Transverse colon (tissue), 4 donors: ENCODE data around the gene PCYT1A. TPM values are rescaled to one million over a fixed set of nuclear protein-coding genes. Genes with fewer than 3 reads are reported as not detected.
"Not testable (repeated sequence)": the region's sequence is repeated elsewhere in the genome, so short reads cannot be mapped to it uniquely, and the experiment has no call there.

Experiments used
- DNase-seq: peaks from one replicate; pipeline ENCODE4 v3.0.0-alpha.2; 2019
- H3K27ac ChIP-seq, 4 donors: fragments of 200-600 bp; sonication (generic); 2 replicates each; pipeline ENCODE4 v1.5.1; 2016 to 2018; ENCODE audit warnings: inconsistent platforms in 4 of 4
- H3K27me3 ChIP-seq: fragments of 200-600 bp; sonication (generic); 2 replicates; pipeline ENCODE4 v1.5.1; 2017; ENCODE audit warnings: inconsistent platforms
- H3K36me3 ChIP-seq, 4 donors: fragments of 200-600 bp; sonication (generic); 2 replicates each; pipeline ENCODE4 v1.5.1; 2017 to 2019; ENCODE audit warnings: inconsistent platforms in 4 of 4
- H3K4me1 ChIP-seq, 4 donors: fragments of 200-600 bp; sonication (generic); 2 replicates each; pipeline ENCODE4 v1.5.1; 2017 to 2020; ENCODE audit warnings: inconsistent platforms in 4 of 4
- H3K4me3 ChIP-seq, 4 donors: fragments of 200-600 bp; sonication (generic); 1 replicate in 1 of 4; 2 replicates in 3 of 4; pipeline versions ENCODE4 v1.5.1 to v1.6.1; 2017 to 2019; ENCODE audit warnings: inconsistent platforms in 4 of 4
- H3K9me3 ChIP-seq, 2 donors: fragments of 200-600 bp; sonication (generic); 2 replicates each; pipeline ENCODE4 v1.5.1; 2017 to 2019; ENCODE audit warnings: inconsistent platforms in 2 of 2
- CTCF ChIP-seq, 5 experiments: fragments of 200-600 bp in 3 of 5; fragments of 450-650 bp in 2 of 5; sonication (generic) in 3 of 5; IDR thresholded peaks; 1 replicate in 2 of 5; 2 replicates in 3 of 5; pipeline ENCODE4 v1.5.1; 2016 to 2017; ENCODE audit warnings: antibody characterized with exemption in 5 of 5, inconsistent platforms in 3 of 5, mild to moderate bottlenecking in 2 of 5, moderate library complexity in 1 of 5
- EP300 ChIP-seq: sonication (generic); formaldehyde crosslinking; IDR thresholded peaks from one replicate; pipeline ENCODE4 v1.6.1; 2017; ENCODE audit warnings: antibody characterized with exemption, low read depth
- POLR2A ChIP-seq: fragments of 450-650 bp; IDR thresholded peaks from one replicate; pipeline ENCODE4 v1.6.1; 2016; ENCODE audit warnings: antibody characterized with exemption, mild to moderate bottlenecking, moderate library complexity
- POLR2AphosphoS5 ChIP-seq, 3 donors: sonication (generic); formaldehyde crosslinking; IDR thresholded peaks; one replicate each; pipeline ENCODE4 v1.6.1; 2016; ENCODE audit warnings: antibody characterized with exemption in 3 of 3
- WGBS, 2 donors: methylation state at CpG; one replicate each; pipeline ENCODE4 v1.1.5; 2018; ENCODE audit warnings: low coverage in 1 of 2; 5-methylcytosine and 5-hydroxymethylcytosine counted together
- in situ Hi-C, 4 donors: fragments of 200-750 bp; cut with MboI; loops; one replicate each; pipeline versions ENCODE4 v1.15.0 to v1.15.1; 2017; ENCODE audit warnings: low sequenced_read_pairs in 3 of 4, low pct_ligation_motif_present in 1 of 4, low pct_unique_long_range_greater_than_20kb in 1 of 4
- intact Hi-C: fragments of 100-400 bp; cut with DNase I; formaldehyde crosslinking; loops from one replicate; pipeline ENCODE4 v1.15.1; 2023; ENCODE audit warnings: low total_unique reads
- total RNA-seq, 4 donors: library from RNA; depleted of rRNA; stranded (reverse); fragments of >200 nt; gene quantifications; one replicate each; pipeline ENCODE4 v1.1.0, GENCODE V29; 2016

The PCYT1A gene
- total RNA-seq, 4 donors from 2014 or later = 50.1 to 104 (median 76.2) TPM

DNA sequence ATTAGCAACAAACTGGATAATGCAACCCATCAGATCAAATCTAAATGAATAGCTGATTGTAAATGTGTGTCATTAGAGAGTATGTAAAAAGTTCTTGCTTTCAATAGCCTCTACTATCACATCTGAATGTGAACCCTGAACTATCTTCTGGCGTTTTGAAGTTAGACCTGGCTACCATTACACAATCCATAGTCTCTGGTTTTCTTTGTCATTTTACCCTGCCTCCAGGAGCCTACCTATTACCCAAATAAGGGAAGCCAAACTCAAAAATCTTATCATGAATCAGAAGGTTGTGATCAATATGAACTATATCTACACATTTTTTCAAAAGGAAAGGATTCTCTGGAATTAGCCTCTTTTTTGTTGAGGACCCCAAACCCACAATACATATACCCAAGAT, 31.8 kb downstream of the PCYT1A start:
- Histone ChIP-seq H3K36me3 (peaks cover 0 to 17% (median 0%) of the 10 kb centered on the region in 4 donors), H3K4me3 (no peak overlapping the region), H3K27me3 (no peaks in the 10 kb centered on the region), H3K27ac (no peak overlapping the region), H3K4me1 (peaks cover 0 to 10% (median 3%) of the 10 kb centered on the region in 4 donors), H3K9me3 (no peaks in the 10 kb centered on the region)
- WGBS, 2 donors = 45 to 65% methylated on average over 1 of the region's 1 CpG
- DNase-seq = no peak
- in situ Hi-C loops = loop anchor here (5.0 to 25.0 kb wide), 3 partner anchors 257 to 269 kb away; partner anchors contain the start of genes SMCO1 (in 3 of the 4) and RNF168 (in 2 of the 4)
- TF ChIP-seq POLR2A (no peak), EP300 (no peak), POLR2AphosphoS5 (IDR thresholded peaks at IDR 0.05) (no peak), CTCF (IDR thresholded peaks at IDR 0.05) (no peak)
- intact Hi-C loops = loop anchor here (5.0 kb wide), 1 partner anchor 262 kb away; the partner anchor contains the start of gene SMCO1

GRCh38 chr3:196254376-196255283, 32.9 kb downstream of the PCYT1A start:
- peaks cover 0 to 10% (median 3%) of the 10 kb centered on the region in 4 donors for H3K4me1 ChIP-seq
- DNase-seq = no peak
- no peaks in the 10 kb centered on the region for H3K27me3 ChIP-seq
- WGBS, 2 donors = 51 to 62% methylated on average over 2 to 5 of the region's 5 CpGs
- peaks cover 0 to 12% (median 0%) of the 10 kb centered on the region in 4 donors for H3K36me3 ChIP-seq
- no peak overlapping the region for H3K27ac ChIP-seq
- H3K4me3 ChIP-seq = no peak overlapping the region
- no peak for TF ChIP-seq CTCF (IDR thresholded peaks at IDR 0.05)
- TF ChIP-seq EP300 = no peak
- no peak for TF ChIP-seq POLR2A
- no peak for TF ChIP-seq POLR2AphosphoS5 (IDR thresholded peaks at IDR 0.05)
- intact Hi-C loops (loop anchor here (5.0 kb wide), 1 partner anchor 263 kb away; the partner anchor contains the start of gene SMCO1), in situ Hi-C loops (loop anchor here (5.0 to 25.0 kb wide), 3 partner anchors 258 to 270 kb away; partner anchors contain the start of genes SMCO1 (in 3 of the 4) and RNF168 (in 2 of the 4))
- H3K9me3 ChIP-seq = no peaks in the 10 kb centered on the region

GRCh38 chr3:196251918-196252317, 35.6 kb downstream of the PCYT1A start:
- Histone ChIP-seq H3K9me3 (no peaks in the 10 kb centered on the region), H3K27ac (no peak overlapping the region), H3K4me1 (peaks cover 0 to 10% (median 3%) of the 10 kb centered on the region in 4 donors), H3K36me3 (peaks cover 0 to 7% (median 2%) of the 10 kb centered on the region in 4 donors), H3K4me3 (no peak overlapping the region), H3K27me3 (no peaks in the 10 kb centered on the region)
- TF ChIP-seq EP300 = no peak
- no peak for TF ChIP-seq POLR2AphosphoS5 (IDR thresholded peaks at IDR 0.05)
- TF ChIP-seq POLR2A = no peak
- no peak for TF ChIP-seq CTCF (IDR thresholded peaks at IDR 0.05)
- intact Hi-C loops = no loop called here
- no peak for DNase-seq
- in situ Hi-C loops = loop anchor here in 3 of 4 donors (10.0 to 25.0 kb wide), 2 partner anchors 260 to 273 kb away; partner anchors contain the start of genes RNF168 (in 2 of the 3) and SMCO1 (in 2 of the 3)
- WGBS, 2 donors = 78 to 86% methylated on average over 14 to 16 of the region's 16 CpGs

DNA sequence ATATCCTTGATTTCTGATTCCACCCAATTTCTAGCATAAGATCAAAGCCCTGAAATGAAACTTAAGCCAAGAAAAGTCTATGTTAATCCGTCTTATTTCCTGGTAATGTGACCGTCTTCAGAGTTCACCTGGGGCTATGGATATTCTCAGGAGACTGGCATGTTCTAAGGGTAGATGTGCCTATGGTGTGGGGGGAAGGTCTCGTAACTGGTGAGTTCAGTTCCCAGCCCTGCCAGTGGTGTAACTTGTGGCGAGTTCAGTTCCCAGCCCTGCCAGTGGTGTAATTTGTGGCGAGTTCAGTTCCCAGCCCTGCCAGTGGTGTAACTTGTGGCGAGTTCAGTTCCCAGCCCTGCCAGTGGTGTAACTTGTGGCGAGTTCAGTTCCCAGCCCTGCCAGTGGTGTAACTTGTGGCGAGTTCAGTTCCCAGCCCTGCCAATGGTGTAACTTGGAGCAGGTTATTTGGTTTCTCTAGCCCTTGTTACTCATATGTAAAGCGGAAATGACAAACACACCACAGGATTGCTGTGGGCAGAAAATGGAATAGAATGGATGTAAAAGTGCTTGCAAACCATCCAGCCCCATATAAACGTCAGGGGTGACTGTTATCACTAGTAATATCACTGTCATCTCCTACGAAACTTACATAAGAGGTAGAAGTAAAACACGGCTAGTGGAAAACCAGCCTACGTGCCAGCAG, 40.8 kb downstream of the PCYT1A start:
- H3K36me3 ChIP-seq = peaks cover 0 to 16% (median 6%) of the 10 kb centered on the region in 4 donors
- no peak for DNase-seq
- H3K27me3 ChIP-seq = no peaks in the 10 kb centered on the region
- TF ChIP-seq CTCF (IDR thresholded peaks at IDR 0.05) (no peak), POLR2AphosphoS5 (IDR thresholded peaks at IDR 0.05) (no peak), POLR2A (no peak), EP300 (no peak)
- intact Hi-C loops = no loop called here
- 89 to 100% methylated on average over 1 to 13 of the region's 13 CpGs for WGBS, 2 donors
- H3K27ac ChIP-seq = no peak overlapping the region
- H3K4me3 ChIP-seq = no peak overlapping the region
- in situ Hi-C loops = no loop called here
- no peaks in the 10 kb centered on the region for H3K9me3 ChIP-seq
- no peaks in the 10 kb centered on the region for H3K4me1 ChIP-seq

DNA sequence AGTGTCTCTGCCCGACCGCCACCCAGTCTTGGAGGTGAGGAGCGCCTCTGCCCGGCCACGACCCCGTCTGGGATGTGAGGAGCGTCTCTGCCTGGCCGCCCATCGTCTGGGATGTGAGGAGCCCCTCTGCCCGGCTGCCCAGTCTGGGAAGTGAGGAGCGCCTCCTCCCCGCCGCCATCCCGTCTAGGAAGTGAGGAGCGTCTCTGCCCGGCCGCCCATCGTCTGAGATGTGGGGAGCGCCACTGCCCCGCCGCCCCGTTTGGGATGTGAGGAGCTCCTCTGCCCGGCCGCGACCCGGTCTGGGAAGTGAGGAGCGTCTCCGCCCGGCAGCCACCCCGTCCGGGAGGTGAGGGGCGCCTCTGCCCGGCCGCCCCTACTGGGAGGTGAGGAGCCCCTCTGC, 43.4 kb downstream of the PCYT1A start:
- in situ Hi-C loops, H3K9me3 ChIP-seq, DNase-seq, intact Hi-C loops, H3K27me3 ChIP-seq, H3K4me3 ChIP-seq, H3K4me1 ChIP-seq, H3K27ac ChIP-seq: not testable (repeated sequence)
- peaks cover 0 to 32% (median 15%) of the 10 kb centered on the region in 4 donors for H3K36me3 ChIP-seq
- 98 to 100% methylated on average over 4 to 24 of the region's 34 CpGs for WGBS, 2 donors
